ENCODE measurements around the gene NXPH3. TPM values are rescaled to one million over a fixed set of nuclear protein-coding genes. Genes with fewer than 3 reads are reported as not detected.
A peak's percentile ranks its signal among the peaks of the same experiment; 100 is the strongest.

Gene NXPH3
- total and polyA plus RNA-seq, 10 of the 15 experiments (the other 5 are each of a cell fraction or from before 2014, with no cell fraction given), result 0.08 to 0.35 (median 0.12) TPM; not detected in 2

- TF ChIP-seq, protein P1, sequence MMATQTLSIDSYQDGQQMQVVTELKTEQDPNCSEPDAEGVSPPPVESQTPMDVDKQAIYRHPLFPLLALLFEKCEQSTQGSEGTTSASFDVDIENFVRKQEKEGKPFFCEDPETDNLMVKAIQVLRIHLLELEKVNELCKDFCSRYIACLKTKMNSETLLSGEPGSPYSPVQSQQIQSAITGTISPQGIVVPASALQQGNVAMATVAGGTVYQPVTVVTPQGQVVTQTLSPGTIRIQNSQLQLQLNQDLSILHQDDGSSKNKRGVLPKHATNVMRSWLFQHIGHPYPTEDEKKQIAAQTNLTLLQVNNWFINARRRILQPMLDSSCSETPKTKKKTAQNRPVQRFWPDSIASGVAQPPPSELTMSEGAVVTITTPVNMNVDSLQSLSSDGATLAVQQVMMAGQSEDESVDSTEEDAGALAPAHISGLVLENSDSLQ (IDR thresholded peaks at IDR 0.05), result peak; percentile 64
- TF ChIP-seq NR2C2 (IDR thresholded peaks at IDR 0.05; ENCODE audit: borderline replicate concordance, control insufficient read depth, insufficient read length, low read depth), result no peak
- no peak for TF ChIP-seq FOXM1 (IDR thresholded peaks at IDR 0.05; ENCODE audit: low read depth, low read length)
- peak; percentile 86 for TF ChIP-seq IKZF1 (conservative IDR thresholded peaks at IDR 0.05)
These were observed 9.7 kb upstream of the NXPH3 start (continued) for GRCh38 chr17:49565948-49566491.

DNA sequence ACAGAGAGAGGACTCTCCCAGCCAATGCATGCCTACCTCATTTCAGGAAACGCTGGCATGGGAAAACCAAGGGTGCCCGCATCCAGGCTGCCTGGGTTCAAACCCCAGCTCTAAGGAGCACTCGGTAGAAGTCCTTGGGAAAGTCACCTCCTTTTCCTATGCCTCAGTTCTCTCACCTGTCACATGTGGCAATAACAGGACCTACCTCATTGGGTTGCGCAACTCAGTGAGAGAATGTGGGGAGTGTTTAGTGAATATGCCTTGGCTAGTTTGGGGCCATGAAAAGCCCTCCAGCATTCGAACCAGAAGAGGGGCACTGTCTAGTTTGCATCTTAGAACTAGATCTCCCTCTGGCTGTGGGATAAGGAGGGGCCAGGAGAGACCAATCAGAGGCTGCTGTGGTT lies 9.0 kb upstream of the NXPH3 start:
- ATAC-seq, result no peak
- intact Hi-C loops (cut with micrococcal nuclease; ENCODE audit: unreplicated experiment), result loop anchor here (5.0 kb wide), 2 partner anchors 216 to 286 kb away; no protein-coding TSS in a partner anchor
- no peak for FAIRE-seq

More for the DNA sequence above, 9.0 kb upstream of the NXPH3 start:
- 74% methylated on average over 5 of the region's 5 CpGs for WGBS (ENCODE audit: insufficient coverage, insufficient replicate concordance, low lambda C conversion rate, missing lambda C conversion rate)
- Histone ChIP-seq H3K79me2 (ENCODE audit: control insufficient read depth, insufficient read depth, low read length) (no peaks in the 10 kb centered on the region), H3K4me3 (no peak overlapping the region), H3K4me1 (ENCODE audit: control insufficient read depth, insufficient read depth, low read length) (peaks cover 13% of the 10 kb centered on the region), H3K9ac (ENCODE audit: control insufficient read depth, insufficient read depth, low read length) (no peak overlapping the region), H3K9me3 (replicated peaks; ENCODE audit: control insufficient read depth, insufficient read depth, low read length) (no peaks in the 10 kb centered on the region), H3K27ac (ENCODE audit: control insufficient read depth, insufficient read depth) (no peak overlapping the region), H3K27me3 (replicated peaks in 1 of 2; ENCODE audit: control insufficient read depth in 2 of 2, insufficient read depth in 2 of 2, low read length in 1 of 2) (no peaks in the 10 kb centered on the region; a peak in 1 of 4 replicates), H2AFZ (ENCODE audit: control insufficient read depth, low read depth, low read length) (no peak overlapping the region), H3K4me2 (ENCODE audit: control insufficient read depth, insufficient read depth) (no peak overlapping the region), H3K36me3 (ENCODE audit: control insufficient read depth in 2 of 2, insufficient read depth in 2 of 2, low read length in 1 of 2) (no peaks in the 10 kb centered on the region), H4K20me1 (ENCODE audit: control insufficient read depth, insufficient read depth) (no peaks in the 10 kb centered on the region)
- in situ Hi-C loops (cut with MboI), result loop anchor here (10.0 kb wide), 1 partner anchor 278 kb away; the partner anchor contains the start of gene TAC4
- SMC1A ChIA-PET (ENCODE audit: uncharacterized antibody, unreplicated experiment), result interaction anchor here (1.4 to 8.5 kb wide), 4 partner anchors 9 to 138 kb away, joined by 4 to 121 read pairs (median 8); no protein-coding TSS in a partner anchor
- RAD21 ChIA-PET (ENCODE audit: unreplicated experiment), result interaction anchor here (1.1 to 1.6 kb wide), 3 partner anchors 130 to 141 kb away, joined by 3 to 17 read pairs (median 3); partner anchors contain the start of gene SLC35B1
- POLR2A ChIA-PET, result interaction anchor here (1.4 kb wide), 2 partner anchors 118 to 129 kb away, joined by 4 read pairs; no protein-coding TSS in a partner anchor
- CTCF ChIA-PET, result interaction anchor here (0.6 to 17.8 kb wide), 11 partner anchors 9 to 431 kb away, joined by 3 to 483 read pairs (median 6); partner anchors contain the start of genes PHB1 and SLC35B1
- DNase-seq (ENCODE audit: low read depth, low spot score), result no peak
- no TSS peak for BruUV-seq (replicated peaks)
- TF ChIP-seq HCFC1 (IDR thresholded peaks at IDR 0.05; ENCODE audit: low read length) (no peak), CHD2 (IDR thresholded peaks at IDR 0.05; ENCODE audit: borderline replicate concordance, low read depth, low read length) (no peak), MEF2A (IDR thresholded peaks at IDR 0.05; ENCODE audit: insufficient read depth, low read depth, low read length) (no peak), FOS (IDR thresholded peaks at IDR 0.05; ENCODE audit: borderline replicate concordance, extremely low read depth, insufficient read length) (no peak), MXI1 (IDR thresholded peaks at IDR 0.05; ENCODE audit: low read depth, low read length) (no peak), RUNX3 (IDR thresholded peaks at IDR 0.05; ENCODE audit: low read length) (no peak), IRF3 (IDR thresholded peaks at IDR 0.05) (no peak), ZBED1 (IDR thresholded peaks at IDR 0.05; ENCODE audit: borderline replicate concordance) (no peak), SMC3 (IDR thresholded peaks at IDR 0.05; ENCODE audit: borderline replicate concordance, low read length) (no peak), SPI1 (IDR thresholded peaks at IDR 0.05; ENCODE audit: borderline replicate concordance, insufficient read depth, low read depth, low read length) (no peak), GATAD2B (conservative IDR thresholded peaks at IDR 0.05; ENCODE audit: low read depth) (no peak), TARDBP (IDR thresholded peaks at IDR 0.05; ENCODE audit: borderline replicate concordance) (no peak), CREB1 (IDR thresholded peaks at IDR 0.05; ENCODE audit: low read depth) (no peak), POLR2AphosphoS5 (IDR thresholded peaks at IDR 0.05; ENCODE audit: low read length) (no peak), SMARCA5 (IDR thresholded peaks at IDR 0.05) (no peak), CHD4 (IDR thresholded peaks at IDR 0.05) (no peak), SRF (IDR thresholded peaks at IDR 0.05; ENCODE audit: low read depth in 2 of 2, low read length in 2 of 2) (no peak), PAX5 (IDR thresholded peaks at IDR 0.05; ENCODE audit: borderline replicate concordance, low read depth, low read length) (no peak), SP1 (IDR thresholded peaks at IDR 0.05; ENCODE audit: low read depth, low read length) (no peak), ATF7 (IDR thresholded peaks at IDR 0.05; ENCODE audit: low read depth) (no peak)

Measured in GM12878 (cell line).